Measurements from ENCODE around the gene USP10. TPM values are rescaled to one million over a fixed set of nuclear protein-coding genes. Genes with fewer than 3 reads are reported as not detected.

USP10 gene
- total RNA-seq, 1 donor from 2014 or later, result 107 TPM

GRCh38 chr16:84700446-84701300 is 873 bp downstream of the USP10 start:
- H3K9me3 ChIP-seq (ENCODE audit: insufficient read depth, low read depth, low read length), result no peaks in the 10 kb centered on the region
- TF ChIP-seq EZH2 (IDR thresholded peaks at IDR 0.05; ENCODE audit: insufficient read depth, low read length) (no peak), CTCF (IDR thresholded peaks at IDR 0.05; ENCODE audit: insufficient read depth, low read depth, low read length) (no peak)
- H3K27me3 ChIP-seq (ENCODE audit: insufficient read depth, low read length), result no peaks in the 10 kb centered on the region
- Mint-ChIP-seq H3K9me3 (ENCODE audit: unreplicated experiment) (peaks cover 2% of the 10 kb centered on the region), H3K4me3 (ENCODE audit: unreplicated experiment) (peak overlapping the region; percentile 99), H3K27me3 (ENCODE audit: low read depth, unreplicated experiment) (no peaks in the 10 kb centered on the region), H3K27ac (ENCODE audit: unreplicated experiment) (peak overlapping the region; percentile 89), H3K4me1 (ENCODE audit: low read depth, unreplicated experiment) (peaks cover 19% of the 10 kb centered on the region), H3K36me3 (ENCODE audit: low read depth, unreplicated experiment) (no peaks in the 10 kb centered on the region)
- no peak overlapping the region for H2AFZ ChIP-seq (ENCODE audit: low read depth, low read length)
- no peak for DNase-seq (ENCODE audit: low read depth)
- H3K4me2 ChIP-seq (ENCODE audit: low read length), result peak overlapping the region; percentile 98
- H3K4me3 ChIP-seq (ENCODE audit: insufficient read depth, low read depth, low read length), result peak overlapping the region; percentile 89
- peaks cover 50% of the 10 kb centered on the region for H4K20me1 ChIP-seq (ENCODE audit: insufficient read depth, low read length)
- H3K79me2 ChIP-seq (ENCODE audit: insufficient read depth, low read length), result peaks cover 59% of the 10 kb centered on the region
- FAIRE-seq, result no peak
- H3K4me1 ChIP-seq (ENCODE audit: insufficient read depth, low read length), result peaks cover 4% of the 10 kb centered on the region
- peak overlapping the region; percentile 95 for H3K9ac ChIP-seq (ENCODE audit: low read length)
- no peaks in the 10 kb centered on the region for H3K36me3 ChIP-seq (ENCODE audit: insufficient read depth, low read length)
- H3K27ac ChIP-seq (ENCODE audit: low read depth, low read length), result peak overlapping the region; percentile 89

GRCh38 chr16:84703681-84704080 is 3.9 kb downstream of the USP10 start:
- FAIRE-seq, result no peak
- H3K27ac ChIP-seq (ENCODE audit: low read depth, low read length), result no peak overlapping the region
- H3K27me3 ChIP-seq (ENCODE audit: insufficient read depth, low read length), result no peaks in the 10 kb centered on the region
- no peak overlapping the region for H2AFZ ChIP-seq (ENCODE audit: low read depth, low read length)
- DNase-seq (ENCODE audit: low read depth), result peak; percentile 68
- no peaks in the 10 kb centered on the region for H3K36me3 Mint-ChIP-seq (ENCODE audit: low read depth, unreplicated experiment)
- H3K4me1 ChIP-seq (ENCODE audit: insufficient read depth, low read length), result peaks cover 4% of the 10 kb centered on the region
- no peak overlapping the region for H3K4me3 ChIP-seq (ENCODE audit: insufficient read depth, low read depth, low read length)
- peak overlapping the region; percentile 30 for H3K4me2 ChIP-seq (ENCODE audit: low read length)
- no peaks in the 10 kb centered on the region for H3K9me3 Mint-ChIP-seq (ENCODE audit: unreplicated experiment)
- H3K9me3 ChIP-seq (ENCODE audit: insufficient read depth, low read depth, low read length), result no peaks in the 10 kb centered on the region
- H3K4me1 Mint-ChIP-seq (ENCODE audit: low read depth, unreplicated experiment), result peaks cover 26% of the 10 kb centered on the region
- H3K27me3 Mint-ChIP-seq (ENCODE audit: low read depth, unreplicated experiment), result no peaks in the 10 kb centered on the region
- no peak for TF ChIP-seq CTCF (IDR thresholded peaks at IDR 0.05; ENCODE audit: insufficient read depth, low read depth, low read length)
- TF ChIP-seq EZH2 (IDR thresholded peaks at IDR 0.05; ENCODE audit: insufficient read depth, low read length), result no peak
- H3K36me3 ChIP-seq (ENCODE audit: insufficient read depth, low read length), result no peaks in the 10 kb centered on the region
- no peak overlapping the region for H3K4me3 Mint-ChIP-seq (ENCODE audit: unreplicated experiment)
- H3K9ac ChIP-seq (ENCODE audit: low read length), result no peak overlapping the region
- H3K27ac Mint-ChIP-seq (ENCODE audit: unreplicated experiment), result peak overlapping the region; percentile 82
- peaks cover 87% of the 10 kb centered on the region for H3K79me2 ChIP-seq (ENCODE audit: insufficient read depth, low read length)
- H4K20me1 ChIP-seq (ENCODE audit: insufficient read depth, low read length), result peaks cover 76% of the 10 kb centered on the region

- Histone ChIP-seq H3K27ac (ENCODE audit: low read depth, low read length) (no peak overlapping the region), H3K9ac (ENCODE audit: low read length) (no peak overlapping the region), H3K27me3 (ENCODE audit: insufficient read depth, low read length) (no peaks in the 10 kb centered on the region), H3K4me2 (ENCODE audit: low read length) (peak overlapping the region; percentile 30), H3K36me3 (ENCODE audit: insufficient read depth, low read length) (no peaks in the 10 kb centered on the region), H2AFZ (ENCODE audit: low read depth, low read length) (no peak overlapping the region), H3K4me3 (ENCODE audit: insufficient read depth, low read depth, low read length) (no peak overlapping the region), H3K9me3 (ENCODE audit: insufficient read depth, low read depth, low read length) (no peaks in the 10 kb centered on the region), H3K4me1 (ENCODE audit: insufficient read depth, low read length) (peaks cover 2% of the 10 kb centered on the region), H4K20me1 (ENCODE audit: insufficient read depth, low read length) (peaks cover 82% of the 10 kb centered on the region), H3K79me2 (ENCODE audit: insufficient read depth, low read length) (peaks cover 93% of the 10 kb centered on the region)
- DNase-seq (ENCODE audit: low read depth) (no peak), FAIRE-seq (no peak)
- Mint-ChIP-seq H3K4me3 (ENCODE audit: unreplicated experiment) (peak overlapping the region; percentile 29), H3K9me3 (ENCODE audit: unreplicated experiment) (no peaks in the 10 kb centered on the region), H3K4me1 (ENCODE audit: low read depth, unreplicated experiment) (peaks cover 30% of the 10 kb centered on the region), H3K27ac (ENCODE audit: unreplicated experiment) (peak overlapping the region; percentile 82), H3K27me3 (ENCODE audit: low read depth, unreplicated experiment) (no peaks in the 10 kb centered on the region), H3K36me3 (ENCODE audit: low read depth, unreplicated experiment) (no peaks in the 10 kb centered on the region)
- TF ChIP-seq CTCF (IDR thresholded peaks at IDR 0.05; ENCODE audit: insufficient read depth, low read depth, low read length) (no peak), EZH2 (IDR thresholded peaks at IDR 0.05; ENCODE audit: insufficient read depth, low read length) (no peak)
Observed at GRCh38 chr16:84704253-84704652, 4.5 kb downstream of the USP10 start.
